ENCODE data around the gene DACH2.

The DACH2 gene

GRCh38 chrX:86329174-86329573, 180.9 kb downstream of the DACH2 start:
- no peak for DNase-seq

DNA sequence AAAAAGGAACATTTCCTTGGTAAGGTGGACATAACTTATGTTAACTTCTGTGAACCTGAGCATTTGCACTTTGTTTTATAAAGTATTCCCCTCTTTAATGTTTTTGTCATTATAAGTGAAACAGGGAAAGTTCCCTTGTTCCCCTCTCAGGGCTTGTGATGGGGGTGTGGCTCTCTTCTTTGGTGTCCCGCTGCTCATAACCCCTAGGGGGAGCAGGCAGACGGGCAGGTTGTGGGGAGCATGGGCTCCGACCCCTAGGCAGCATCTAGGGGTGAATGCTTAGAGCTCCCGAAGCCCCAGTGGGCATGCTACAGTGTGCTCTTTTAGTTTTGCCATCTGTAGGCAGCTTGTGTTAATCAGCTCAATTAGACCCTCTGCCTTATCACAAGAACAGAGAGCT, 200.4 kb downstream of the DACH2 start:
- no peak for DNase-seq

DNA sequence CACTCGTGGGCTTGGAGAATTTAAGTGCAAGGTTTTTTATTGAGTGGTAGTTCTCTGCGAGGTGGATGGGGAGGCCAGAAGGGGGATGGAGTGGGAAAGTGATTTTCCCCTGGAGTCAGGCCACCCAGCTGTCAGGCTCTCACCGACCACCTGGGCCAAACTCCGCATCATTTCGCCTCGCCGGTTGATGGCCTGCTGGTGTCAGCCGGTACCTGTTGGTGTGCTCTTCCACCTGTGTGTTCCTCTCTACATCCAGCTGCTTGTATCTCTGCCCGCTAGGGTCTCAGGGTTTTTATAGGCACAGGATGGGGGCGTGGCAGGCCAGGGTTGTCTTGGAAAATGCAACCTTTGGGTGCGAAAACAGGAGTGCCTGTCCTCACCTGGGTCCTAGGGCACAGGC, 200.9 kb downstream of the DACH2 start:
- DNase-seq, result no peak

- DNase-seq, result no peak
Measured at GRCh38 chrX:86369847-86370630, 221.8 kb downstream of the DACH2 start.

- no peak for DNase-seq
Measured at GRCh38 chrX:86370927-86371326, 222.7 kb downstream of the DACH2 start.

GRCh38 chrX:86379209-86379608, 231.0 kb downstream of the DACH2 start:
- no peak for DNase-seq

- no peak for DNase-seq
Measured at GRCh38 chrX:86383681-86384540, 235.7 kb downstream of the DACH2 start.

GRCh38 chrX:86407371-86407770, 259.1 kb downstream of the DACH2 start:
- no peak for DNase-seq

DNA sequence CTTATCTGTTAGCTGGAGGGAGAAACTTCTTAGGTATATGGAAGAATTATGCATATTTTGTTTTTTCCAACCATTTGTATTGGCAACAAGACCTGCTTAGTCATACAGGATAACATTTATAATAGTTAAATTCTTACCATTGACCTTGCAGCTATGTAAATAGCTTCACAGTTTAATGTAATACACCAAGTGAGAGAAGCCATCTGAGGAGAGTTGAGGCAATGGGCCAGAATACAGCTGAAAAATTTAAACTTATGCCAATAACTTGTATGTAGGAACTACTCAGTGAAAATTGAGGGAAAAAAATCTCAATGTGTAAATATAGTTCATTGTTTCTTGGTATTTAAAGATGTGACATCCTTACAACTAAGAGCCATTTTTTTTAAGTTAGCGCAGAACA, 273.5 kb downstream of the DACH2 start:
- DNase-seq, result no peak

DNA sequence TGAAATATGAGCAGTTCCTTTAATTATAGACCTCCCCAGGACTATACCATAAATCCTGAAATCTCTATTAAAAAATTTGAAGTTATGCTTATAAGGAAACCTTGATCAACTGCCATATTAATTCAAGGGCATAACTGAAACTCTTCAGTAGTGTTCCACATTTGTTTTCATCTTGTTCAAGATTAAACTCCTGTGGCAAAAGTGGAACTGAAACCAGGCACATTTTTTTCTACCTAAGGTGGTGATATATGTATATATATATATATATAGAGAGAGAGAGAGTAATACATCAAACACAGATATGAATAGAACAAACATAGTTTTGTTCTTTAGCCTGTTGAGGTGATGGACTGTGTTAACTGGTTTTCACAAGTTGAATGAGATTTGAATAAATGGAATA, 287.9 kb downstream of the DACH2 start:
- no peak for DNase-seq

GRCh38 chrX:86455495-86455894, 307.2 kb downstream of the DACH2 start:
- no peak for DNase-seq

- no peak for DNase-seq
Measured at GRCh38 chrX:86460760-86461159, 312.5 kb downstream of the DACH2 start.

DNA sequence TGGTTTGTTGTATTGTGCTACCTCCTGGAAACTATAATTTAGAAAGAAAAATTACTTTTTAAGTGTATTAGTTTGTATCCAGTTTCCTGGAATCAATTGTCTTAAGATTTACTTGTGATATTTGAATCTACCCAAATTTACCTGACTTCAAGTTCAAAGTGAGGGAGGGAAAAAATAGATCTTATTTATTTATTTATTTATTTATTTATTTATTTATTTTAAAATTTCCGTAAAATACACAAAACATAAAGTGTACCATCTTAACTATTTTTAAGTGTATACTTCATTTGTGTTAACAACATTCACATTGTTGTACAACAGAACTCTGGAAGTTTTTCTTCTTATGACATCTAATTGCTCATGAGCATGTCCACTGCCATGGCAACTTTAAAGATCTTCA, 356.0 kb downstream of the DACH2 start:
- no peak for DNase-seq

DNA sequence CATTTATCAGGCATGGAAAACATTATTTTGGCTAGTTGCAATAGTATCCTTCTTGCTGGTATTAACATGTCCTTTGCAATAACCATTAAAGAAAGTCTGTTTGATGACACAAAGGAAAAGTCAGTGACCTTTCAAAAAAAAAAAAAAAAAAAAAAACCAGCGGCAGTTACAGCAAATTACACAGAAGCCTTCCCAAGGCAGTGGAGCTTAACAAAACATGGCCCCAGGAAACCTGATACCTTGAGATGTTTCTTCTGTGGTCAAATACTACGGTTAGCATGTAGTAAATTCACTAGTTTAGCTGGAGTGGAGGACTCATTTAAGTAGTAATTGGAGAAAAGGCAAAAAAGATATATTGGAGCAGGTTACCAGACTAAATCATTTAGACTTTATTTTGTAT, 359.1 kb downstream of the DACH2 start:
- no peak for DNase-seq

DNA sequence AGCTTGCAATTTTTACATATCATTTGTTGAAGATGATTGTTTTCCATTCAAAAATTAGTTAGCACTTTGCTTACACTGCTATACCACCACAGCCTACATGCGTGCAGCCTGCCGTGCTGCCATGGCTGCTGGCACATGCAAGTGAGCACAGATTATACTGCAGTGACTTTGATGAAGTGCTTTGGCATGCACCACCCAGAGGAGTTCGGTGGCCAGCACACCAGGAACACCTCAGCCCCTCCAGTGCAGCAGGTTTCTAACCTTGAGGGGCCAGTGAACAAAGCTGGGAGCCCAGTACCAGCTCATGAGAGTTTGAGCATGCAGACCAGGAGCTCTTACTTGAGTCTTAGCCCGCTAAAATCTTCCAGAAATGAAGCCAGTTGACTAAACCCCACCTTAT, 431.5 kb downstream of the DACH2 start:
- no peak for DNase-seq

DNA sequence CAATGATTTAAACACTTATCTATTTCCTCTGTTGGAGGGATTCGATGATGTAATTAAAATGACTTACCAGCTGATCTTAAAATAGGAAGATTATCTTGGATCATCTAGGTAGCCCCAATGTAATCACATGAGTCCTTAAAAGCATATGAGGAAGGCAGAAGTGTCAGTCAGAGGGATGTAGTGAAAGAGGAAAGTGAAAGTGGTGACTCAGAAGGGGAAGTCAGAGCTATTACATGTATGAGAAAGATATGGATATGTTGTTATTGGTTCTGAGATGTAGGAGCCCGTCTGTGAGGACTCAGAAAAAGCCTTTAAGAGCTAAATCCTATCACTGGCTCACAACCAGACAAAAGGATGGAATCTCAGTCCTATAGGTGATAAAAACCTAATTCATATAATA, 456.4 kb downstream of the DACH2 start:
- DNase-seq, result no peak

DNA sequence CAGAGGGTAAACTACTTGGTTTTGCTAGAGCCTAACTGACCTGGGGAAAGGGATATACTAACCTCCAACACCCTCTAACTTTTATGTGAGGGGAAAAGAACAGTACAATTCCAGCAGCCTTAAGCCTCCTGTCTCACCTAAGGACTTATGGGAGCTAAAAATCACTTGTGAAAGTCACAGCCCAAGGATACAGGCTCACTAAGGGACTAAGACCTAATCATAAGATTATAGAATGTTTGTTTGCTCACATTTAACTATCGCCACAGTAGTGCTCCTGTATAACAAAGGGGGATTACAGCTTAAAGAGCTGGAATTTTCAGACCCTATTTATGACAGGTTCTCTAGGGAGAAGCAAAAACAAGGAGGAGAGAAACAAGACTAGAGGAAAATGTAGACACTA, 548.7 kb downstream of the DACH2 start:
- DNase-seq, result no peak

DNA sequence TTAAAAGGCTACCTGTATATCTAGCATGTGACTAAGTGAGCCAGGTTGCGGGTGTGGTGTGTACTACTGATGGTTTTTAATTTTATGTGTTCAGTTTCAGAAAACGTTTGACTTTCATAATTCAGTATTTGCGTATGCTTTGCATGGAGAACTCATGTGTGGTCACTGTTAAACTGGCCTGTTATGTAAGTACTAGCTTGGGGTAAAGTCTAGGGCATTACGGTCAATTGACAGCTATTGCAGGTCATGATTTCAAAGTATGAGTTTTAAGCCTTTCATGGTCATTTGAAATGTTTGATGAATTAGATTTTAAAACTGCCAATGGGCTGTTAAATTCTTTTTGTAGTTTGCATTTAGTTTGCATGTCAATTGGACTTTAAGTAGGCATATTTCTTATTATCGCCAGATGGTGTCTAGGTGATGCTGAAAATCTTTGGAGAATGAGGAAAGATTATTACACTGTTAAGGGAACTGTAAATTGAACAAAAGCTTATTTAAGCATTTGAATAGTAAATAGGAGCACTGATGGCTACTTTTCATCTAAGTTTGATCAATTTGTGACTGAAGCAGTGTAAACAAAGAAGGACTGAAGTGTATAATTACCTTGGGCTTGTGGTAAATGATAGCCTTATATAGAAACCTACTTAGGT, 563.4 kb downstream of the DACH2 start:
- no peak for DNase-seq

DNA sequence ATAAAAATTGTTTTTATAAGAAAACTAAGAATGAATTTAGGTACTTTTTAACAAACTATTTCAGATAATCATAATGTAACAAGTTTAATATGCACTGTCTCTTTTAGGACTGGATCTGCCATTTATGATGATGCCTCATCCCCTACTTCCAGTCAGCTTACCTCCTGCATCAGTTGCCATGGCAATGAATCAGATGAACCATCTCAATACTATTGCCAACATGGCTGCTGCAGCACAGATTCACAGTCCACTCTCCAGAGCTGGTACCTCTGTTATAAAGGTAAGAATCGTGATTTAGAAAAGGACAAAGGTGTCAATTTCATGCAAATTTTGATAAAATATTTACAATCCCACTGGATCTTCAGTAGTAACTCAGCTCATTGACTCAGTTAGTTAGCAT, 566.2 kb downstream of the DACH2 start:
- DNase-seq, result no peak

- no peak for DNase-seq
Measured at GRCh38 chrX:86724277-86724676, 576.0 kb downstream of the DACH2 start.

- no peak for DNase-seq
Measured at GRCh38 chrX:86747091-86747490, 598.8 kb downstream of the DACH2 start.

DNA sequence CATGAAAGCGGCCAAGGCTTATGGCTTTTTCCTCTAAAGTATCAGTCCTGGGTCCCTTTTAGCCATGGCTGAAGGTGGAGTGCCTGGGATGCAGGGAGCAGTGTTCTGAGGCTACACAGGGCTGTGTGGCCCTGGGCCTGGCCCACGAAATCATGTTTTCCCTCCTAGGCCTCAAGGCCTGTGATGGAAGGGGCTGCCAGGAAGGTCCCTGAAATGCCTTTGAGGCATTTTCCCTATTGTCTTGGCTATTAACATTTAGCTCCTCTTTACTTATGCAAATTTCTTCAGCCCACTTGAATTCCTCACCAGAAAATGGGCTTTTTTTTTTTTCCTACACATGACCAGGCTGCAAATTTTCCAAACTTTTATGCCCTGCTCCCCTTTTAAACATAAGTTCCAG, 657.0 kb downstream of the DACH2 start:
- DNase-seq, result no peak

- DNase-seq, result peak; percentile 21
Measured at GRCh38 chrX:86806786-86807185, 658.5 kb downstream of the DACH2 start.

DNA sequence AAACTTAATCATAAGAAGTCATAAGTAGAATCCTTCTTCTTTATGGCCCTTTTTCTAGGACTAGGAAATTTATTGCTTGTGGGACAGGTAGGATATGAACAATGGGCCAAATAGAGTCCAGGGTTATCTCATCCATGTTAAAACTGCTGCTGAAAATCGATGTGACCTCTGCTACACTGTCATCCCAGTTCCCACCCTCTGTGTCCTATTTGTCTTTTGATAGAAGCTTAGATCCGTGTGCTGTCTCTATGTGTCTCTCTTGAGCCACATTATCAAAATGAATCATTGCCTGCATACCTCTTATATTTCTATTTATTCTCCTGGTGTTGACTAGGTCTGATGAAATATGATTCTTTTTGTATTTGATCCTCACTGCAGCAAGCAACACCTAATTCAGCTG, 661.4 kb downstream of the DACH2 start:
- DNase-seq, result no peak
